Measurements from ENCODE around the gene STPG2. TPM values are rescaled to one million over a fixed set of nuclear protein-coding genes. Genes with fewer than 3 reads are reported as not detected.
"Not testable (repeated sequence)": the region's sequence is repeated elsewhere in the genome, so short reads cannot be mapped to it uniquely, and the experiment has no call there.

Gene STPG2
- polyA plus RNA-seq, 2 donors, result 0.02 TPM; not detected in 1

GRCh38 chr4:97923096-97923495 is 220.2 kb downstream of the STPG2 start:
- Histone ChIP-seq H3K36me3 (ENCODE audit: control insufficient read depth in 2 of 2, insufficient read depth in 2 of 2, low read length in 1 of 2) (no peaks in the 10 kb centered on the region), H3K9me3 (ENCODE audit: control insufficient read depth in 2 of 2, insufficient read depth in 1 of 2, low read depth in 1 of 2, low read length in 1 of 2) (no peaks in the 10 kb centered on the region), H3K27ac (ENCODE audit: low read depth in 2 of 2, low read length in 1 of 2) (no peak overlapping the region), H3K27me3 (ENCODE audit: control insufficient read depth in 1 of 2, insufficient read depth in 2 of 2, low read length in 2 of 2) (no peaks in the 10 kb centered on the region), H3K4me1 (ENCODE audit: control insufficient read depth in 2 of 2, insufficient read depth in 2 of 2, low read length in 1 of 2) (no peaks in the 10 kb centered on the region), H3K4me3 (ENCODE audit: low read depth in 1 of 2, low read length in 2 of 2) (no peak overlapping the region)
- 96% methylated on average over 15 to 17 of the region's 17 CpGs for WGBS, 2 donors

- Histone ChIP-seq H3K4me1 (ENCODE audit: control insufficient read depth in 2 of 2, insufficient read depth in 2 of 2, low read length in 1 of 2) (no peaks in the 10 kb centered on the region), H3K9me3 (ENCODE audit: control insufficient read depth in 2 of 2, insufficient read depth in 1 of 2, low read depth in 1 of 2, low read length in 1 of 2) (no peaks in the 10 kb centered on the region), H3K27me3 (ENCODE audit: control insufficient read depth in 1 of 2, insufficient read depth in 2 of 2, low read length in 2 of 2) (no peaks in the 10 kb centered on the region), H3K4me3 (ENCODE audit: low read depth in 1 of 2, low read length in 2 of 2) (no peak overlapping the region), H3K27ac (ENCODE audit: low read depth in 2 of 2, low read length in 1 of 2) (no peak overlapping the region), H3K36me3 (ENCODE audit: control insufficient read depth in 2 of 2, insufficient read depth in 2 of 2, low read length in 1 of 2) (no peaks in the 10 kb centered on the region)
- 91 to 92% methylated on average over 13 of the region's 13 CpGs for WGBS, 2 donors
Measured at GRCh38 chr4:97917115-97917514, 226.2 kb downstream of the STPG2 start.

- no peaks in the 10 kb centered on the region for H3K9me3 ChIP-seq (ENCODE audit: control insufficient read depth in 2 of 2, insufficient read depth in 1 of 2, low read depth in 1 of 2, low read length in 1 of 2)
- H3K4me3 ChIP-seq (ENCODE audit: low read depth in 1 of 2, low read length in 2 of 2), result no peak overlapping the region
- 60 to 66% methylated on average over 4 of the region's 4 CpGs for WGBS, 2 donors
- no peaks in the 10 kb centered on the region for H3K36me3 ChIP-seq (ENCODE audit: control insufficient read depth in 2 of 2, insufficient read depth in 2 of 2, low read length in 1 of 2)
- H3K27ac ChIP-seq (ENCODE audit: low read depth in 2 of 2, low read length in 1 of 2), result no peak overlapping the region
- H3K4me1 ChIP-seq (ENCODE audit: control insufficient read depth in 2 of 2, insufficient read depth in 2 of 2, low read length in 1 of 2), result no peaks in the 10 kb centered on the region
- no peaks in the 10 kb centered on the region for H3K27me3 ChIP-seq (ENCODE audit: control insufficient read depth in 1 of 2, insufficient read depth in 2 of 2, low read length in 2 of 2)
Measured at GRCh38 chr4:97912156-97912555, 231.1 kb downstream of the STPG2 start.

- no peaks in the 10 kb centered on the region for H3K9me3 ChIP-seq (ENCODE audit: control insufficient read depth in 2 of 2, insufficient read depth in 1 of 2, low read depth in 1 of 2, low read length in 1 of 2)
- H3K27ac ChIP-seq (ENCODE audit: low read depth in 2 of 2, low read length in 1 of 2), result no peak overlapping the region
- H3K36me3 ChIP-seq (ENCODE audit: control insufficient read depth in 2 of 2, insufficient read depth in 2 of 2, low read length in 1 of 2), result no peaks in the 10 kb centered on the region
- H3K4me1 ChIP-seq (ENCODE audit: control insufficient read depth in 2 of 2, insufficient read depth in 2 of 2, low read length in 1 of 2), result no peaks in the 10 kb centered on the region
- WGBS, 2 donors, result 79 to 82% methylated on average over 14 of the region's 14 CpGs
- H3K4me3 ChIP-seq (ENCODE audit: low read depth in 1 of 2, low read length in 2 of 2), result no peak overlapping the region
- H3K27me3 ChIP-seq (ENCODE audit: control insufficient read depth in 1 of 2, insufficient read depth in 2 of 2, low read length in 2 of 2), result no peaks in the 10 kb centered on the region
Measured at GRCh38 chr4:97911236-97911906, 231.9 kb downstream of the STPG2 start.

GRCh38 chr4:97910005-97910404 is 233.3 kb downstream of the STPG2 start:
- Histone ChIP-seq H3K9me3 (ENCODE audit: control insufficient read depth in 2 of 2, insufficient read depth in 1 of 2, low read depth in 1 of 2, low read length in 1 of 2) (no peaks in the 10 kb centered on the region), H3K27ac (ENCODE audit: low read depth in 2 of 2, low read length in 1 of 2) (no peak overlapping the region), H3K27me3 (ENCODE audit: control insufficient read depth in 1 of 2, insufficient read depth in 2 of 2, low read length in 2 of 2) (no peaks in the 10 kb centered on the region), H3K4me1 (ENCODE audit: control insufficient read depth in 2 of 2, insufficient read depth in 2 of 2, low read length in 1 of 2) (no peaks in the 10 kb centered on the region), H3K4me3 (ENCODE audit: low read depth in 1 of 2, low read length in 2 of 2) (no peak overlapping the region), H3K36me3 (ENCODE audit: control insufficient read depth in 2 of 2, insufficient read depth in 2 of 2, low read length in 1 of 2) (no peaks in the 10 kb centered on the region)
- 48 to 50% methylated on average over 3 of the region's 3 CpGs for WGBS, 2 donors

- not testable (repeated sequence) for H3K4me1 ChIP-seq (ENCODE audit: control insufficient read depth in 2 of 2, insufficient read depth in 2 of 2, low read length in 1 of 2); H3K4me3 ChIP-seq (ENCODE audit: low read depth in 1 of 2, low read length in 2 of 2); H3K27me3 ChIP-seq (ENCODE audit: control insufficient read depth in 1 of 2, insufficient read depth in 2 of 2, low read length in 2 of 2); H3K36me3 ChIP-seq (ENCODE audit: control insufficient read depth in 2 of 2, insufficient read depth in 2 of 2, low read length in 1 of 2); H3K9me3 ChIP-seq (ENCODE audit: control insufficient read depth in 2 of 2, insufficient read depth in 1 of 2, low read depth in 1 of 2, low read length in 1 of 2); H3K27ac ChIP-seq (ENCODE audit: low read depth in 2 of 2, low read length in 1 of 2)
- 83 to 89% methylated on average over 21 to 23 of the region's 23 CpGs for WGBS, 2 donors
Measured at GRCh38 chr4:97903436-97904189, 239.7 kb downstream of the STPG2 start.

GRCh38 chr4:97900229-97900628 is 243.0 kb downstream of the STPG2 start:
- Histone ChIP-seq H3K27ac (ENCODE audit: low read depth in 2 of 2, low read length in 1 of 2) (no peak overlapping the region), H3K9me3 (ENCODE audit: control insufficient read depth in 2 of 2, insufficient read depth in 1 of 2, low read depth in 1 of 2, low read length in 1 of 2) (no peaks in the 10 kb centered on the region), H3K4me3 (ENCODE audit: low read depth in 1 of 2, low read length in 2 of 2) (no peak overlapping the region), H3K36me3 (ENCODE audit: control insufficient read depth in 2 of 2, insufficient read depth in 2 of 2, low read length in 1 of 2) (no peaks in the 10 kb centered on the region), H3K4me1 (ENCODE audit: control insufficient read depth in 2 of 2, insufficient read depth in 2 of 2, low read length in 1 of 2) (no peaks in the 10 kb centered on the region), H3K27me3 (ENCODE audit: control insufficient read depth in 1 of 2, insufficient read depth in 2 of 2, low read length in 2 of 2) (no peaks in the 10 kb centered on the region)
- WGBS, 2 donors, result 46 to 78% methylated on average over 2 of the region's 2 CpGs

- Histone ChIP-seq H3K27me3 (ENCODE audit: control insufficient read depth in 1 of 2, insufficient read depth in 2 of 2, low read length in 2 of 2) (no peaks in the 10 kb centered on the region), H3K4me1 (ENCODE audit: control insufficient read depth in 2 of 2, insufficient read depth in 2 of 2, low read length in 1 of 2) (no peaks in the 10 kb centered on the region), H3K9me3 (ENCODE audit: control insufficient read depth in 2 of 2, insufficient read depth in 1 of 2, low read depth in 1 of 2, low read length in 1 of 2) (no peaks in the 10 kb centered on the region), H3K27ac (ENCODE audit: low read depth in 2 of 2, low read length in 1 of 2) (no peak overlapping the region), H3K4me3 (ENCODE audit: low read depth in 1 of 2, low read length in 2 of 2) (no peak overlapping the region), H3K36me3 (ENCODE audit: control insufficient read depth in 2 of 2, insufficient read depth in 2 of 2, low read length in 1 of 2) (no peaks in the 10 kb centered on the region)
- 66 to 67% methylated on average over 1 of the region's 1 CpG for WGBS, 2 donors
Measured at GRCh38 chr4:97892592-97893266, 250.5 kb downstream of the STPG2 start.

GRCh38 chr4:97879942-97880341 is 263.3 kb downstream of the STPG2 start:
- peaks cover 0 to 3% of the 10 kb centered on the region in 2 donors for H3K9me3 ChIP-seq (ENCODE audit: control insufficient read depth in 2 of 2, insufficient read depth in 1 of 2, low read depth in 1 of 2, low read length in 1 of 2)
- H3K27me3 ChIP-seq (ENCODE audit: control insufficient read depth in 1 of 2, insufficient read depth in 2 of 2, low read length in 2 of 2), result no peaks in the 10 kb centered on the region
- no peaks in the 10 kb centered on the region for H3K4me1 ChIP-seq (ENCODE audit: control insufficient read depth in 2 of 2, insufficient read depth in 2 of 2, low read length in 1 of 2)
- H3K36me3 ChIP-seq (ENCODE audit: control insufficient read depth in 2 of 2, insufficient read depth in 2 of 2, low read length in 1 of 2), result no peaks in the 10 kb centered on the region
- no peak overlapping the region for H3K4me3 ChIP-seq (ENCODE audit: low read depth in 1 of 2, low read length in 2 of 2)
- 80 to 86% methylated on average over 2 of the region's 2 CpGs for WGBS, 2 donors
- H3K27ac ChIP-seq (ENCODE audit: low read depth in 2 of 2, low read length in 1 of 2), result no peak overlapping the region

All from esophagus (tissue), 2 donors.